Breast epithelium (tissue), 4 donors: ENCODE data around the gene ESYT2. TPM values are rescaled to one million over a fixed set of nuclear protein-coding genes. Genes with fewer than 3 reads are reported as not detected.

Experiments used
- DNase-seq, 2 donors: peaks; one replicate each; pipeline ENCODE4 v3.0.0-alpha.2; 2019; ENCODE audit warnings: low spot score in 2 of 2
- H3K27ac ChIP-seq, 2 donors: fragments of 200-600 bp; sonication (generic) in 1 of 2; one replicate each; pipeline ENCODE4 v1.5.1; 2016 to 2019; ENCODE audit warnings: mild to moderate bottlenecking in 1 of 2
- H3K27me3 ChIP-seq, 2 donors: fragments of 200-600 bp; sonication (generic) in 1 of 2; one replicate each; pipeline versions ENCODE4 v1.5.1 to v1.6.0; 2017 to 2019; ENCODE audit warnings: control low read depth in 1 of 2, mild to moderate bottlenecking in 1 of 2
- H3K36me3 ChIP-seq: fragments of 200-600 bp; one replicate; pipeline ENCODE4 v1.5.1; 2019
- H3K4me1 ChIP-seq, 2 donors: fragments of 200-600 bp; sonication (generic); one replicate each; pipeline ENCODE4 v1.5.1; 2016 to 2019; ENCODE audit warnings: control low read depth in 1 of 2
- H3K4me3 ChIP-seq, 3 donors: fragments of 200-600 bp; sonication (generic); 1 replicate in 2 of 3; 2 replicates in 1 of 3; pipeline ENCODE4 v1.5.1; 2016 to 2019; ENCODE audit warnings: mild to moderate bottlenecking in 3 of 3, moderate library complexity in 2 of 3
- H3K9me3 ChIP-seq, 2 donors: fragments of 200-600 bp; sonication (generic) in 1 of 2; one replicate each; pipeline ENCODE4 v1.5.1; 2016 to 2019; ENCODE audit warnings: control low read depth in 1 of 2
- POLR2A ChIP-seq: fragments of 450-650 bp; IDR thresholded peaks from one replicate; pipeline ENCODE4 v1.6.1; 2016; ENCODE audit warnings: antibody characterized with exemption, mild to moderate bottlenecking, moderate library complexity
- POLR2AphosphoS5 ChIP-seq, 3 donors: sonication (generic); formaldehyde crosslinking; IDR thresholded peaks; one replicate each; pipeline ENCODE4 v1.6.1; 2017; ENCODE audit warnings: antibody characterized with exemption in 3 of 3
- intact Hi-C: fragments of 100-400 bp; cut with DNase I; formaldehyde crosslinking; loops from one replicate; pipeline ENCODE4 v1.15.1; 2023; ENCODE audit warnings: low total_unique reads
- total RNA-seq, 3 donors: library from RNA; depleted of rRNA; stranded (reverse); fragments of >200 nt; gene quantifications; one replicate each; pipeline ENCODE4 v1.1.0, GENCODE V29; 2016
- TF ChIP-seq, protein P1 (sequence below), 3 donors: fragments of 450-650 bp; IDR thresholded peaks; one replicate each; pipeline ENCODE4 v1.5.1; 2016 to 2017; ENCODE audit warnings: antibody characterized with exemption in 3 of 3, mild to moderate bottlenecking in 3 of 3, moderate library complexity in 3 of 3

ESYT2 gene
- total RNA-seq, 3 donors from 2014 or later = 97.3 to 155 (median 115) TPM

DNA sequence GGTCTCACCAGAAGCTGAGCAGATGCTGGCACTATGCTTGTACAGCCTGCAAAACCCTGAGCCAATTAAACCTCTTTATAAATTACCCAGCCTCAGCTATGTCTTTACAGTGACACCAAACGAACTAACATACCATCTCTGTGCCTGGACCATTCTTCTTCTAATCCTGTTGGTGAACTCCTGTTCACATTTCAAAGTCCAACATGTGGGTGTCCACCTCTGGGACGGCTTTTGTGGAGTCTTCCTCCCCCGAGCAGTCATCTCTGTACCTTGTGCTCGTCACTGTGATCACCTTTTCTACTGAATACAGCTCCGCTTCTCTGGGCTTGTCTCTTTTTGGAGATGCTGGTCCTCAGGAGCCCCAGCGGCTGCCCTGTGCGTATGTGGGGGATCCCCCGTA lies 7.4 kb upstream of the ESYT2 start:
- intact Hi-C loops = no loop called here
- Histone ChIP-seq H3K27me3 (no peaks in the 10 kb centered on the region), H3K4me1 (no peaks in the 10 kb centered on the region), H3K4me3 (no peak overlapping the region), H3K36me3 (no peaks in the 10 kb centered on the region), H3K27ac (no peak overlapping the region), H3K9me3 (no peaks in the 10 kb centered on the region)
- DNase-seq = no peak
- no peak for TF ChIP-seq POLR2A
- no peak for TF ChIP-seq POLR2AphosphoS5 (IDR thresholded peaks at IDR 0.05)
- TF ChIP-seq, protein P1, sequence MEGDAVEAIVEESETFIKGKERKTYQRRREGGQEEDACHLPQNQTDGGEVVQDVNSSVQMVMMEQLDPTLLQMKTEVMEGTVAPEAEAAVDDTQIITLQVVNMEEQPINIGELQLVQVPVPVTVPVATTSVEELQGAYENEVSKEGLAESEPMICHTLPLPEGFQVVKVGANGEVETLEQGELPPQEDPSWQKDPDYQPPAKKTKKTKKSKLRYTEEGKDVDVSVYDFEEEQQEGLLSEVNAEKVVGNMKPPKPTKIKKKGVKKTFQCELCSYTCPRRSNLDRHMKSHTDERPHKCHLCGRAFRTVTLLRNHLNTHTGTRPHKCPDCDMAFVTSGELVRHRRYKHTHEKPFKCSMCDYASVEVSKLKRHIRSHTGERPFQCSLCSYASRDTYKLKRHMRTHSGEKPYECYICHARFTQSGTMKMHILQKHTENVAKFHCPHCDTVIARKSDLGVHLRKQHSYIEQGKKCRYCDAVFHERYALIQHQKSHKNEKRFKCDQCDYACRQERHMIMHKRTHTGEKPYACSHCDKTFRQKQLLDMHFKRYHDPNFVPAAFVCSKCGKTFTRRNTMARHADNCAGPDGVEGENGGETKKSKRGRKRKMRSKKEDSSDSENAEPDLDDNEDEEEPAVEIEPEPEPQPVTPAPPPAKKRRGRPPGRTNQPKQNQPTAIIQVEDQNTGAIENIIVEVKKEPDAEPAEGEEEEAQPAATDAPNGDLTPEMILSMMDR (IDR thresholded peaks at IDR 0.05) = no peak

DNA sequence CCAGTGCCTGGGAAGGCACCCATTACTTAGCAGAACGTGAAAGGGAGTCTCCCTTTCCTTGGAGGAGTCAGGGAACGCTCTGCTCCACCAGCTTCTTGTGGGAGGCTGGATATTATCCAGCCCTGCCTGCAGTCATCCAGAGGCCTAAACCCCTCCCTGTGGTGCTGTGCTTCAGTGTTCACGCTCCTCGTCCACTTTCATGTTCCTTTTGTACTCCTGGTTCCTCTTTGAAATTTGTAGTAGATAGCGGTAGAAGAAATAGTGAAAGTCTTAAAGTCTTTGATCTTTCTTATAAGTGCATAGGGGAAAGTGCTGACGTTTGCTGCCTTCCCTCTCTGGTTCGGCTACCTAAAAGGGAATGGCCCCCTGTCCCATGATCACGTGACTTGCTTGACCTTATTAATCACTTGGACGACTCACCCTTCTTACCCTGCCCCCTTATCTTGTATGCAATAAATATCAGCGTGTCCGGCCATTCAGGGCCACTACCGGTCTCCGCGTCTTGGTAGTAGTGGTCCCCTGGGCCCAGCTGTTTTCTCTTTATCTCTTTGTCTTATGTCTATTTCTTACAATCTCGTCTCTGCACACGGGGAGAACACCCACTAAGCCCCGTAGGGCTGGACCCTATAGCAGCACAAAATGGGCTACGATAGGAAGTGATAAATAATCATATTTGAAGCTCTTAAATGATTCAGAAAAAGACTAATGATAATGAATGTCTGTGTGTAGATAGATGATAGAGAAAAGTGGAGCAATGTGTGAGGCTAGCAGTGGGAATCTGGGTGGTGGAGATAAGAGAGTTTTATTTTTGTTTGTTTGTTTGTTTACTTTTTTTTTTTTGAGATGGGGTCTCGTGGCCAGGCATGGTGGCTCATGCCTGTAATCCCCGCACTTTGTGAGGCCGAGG lies 5.8 kb upstream of the ESYT2 start:
- intact Hi-C loops = no loop called here
- no peak overlapping the region for H3K27ac ChIP-seq
- H3K4me3 ChIP-seq = no peak overlapping the region

DNA sequence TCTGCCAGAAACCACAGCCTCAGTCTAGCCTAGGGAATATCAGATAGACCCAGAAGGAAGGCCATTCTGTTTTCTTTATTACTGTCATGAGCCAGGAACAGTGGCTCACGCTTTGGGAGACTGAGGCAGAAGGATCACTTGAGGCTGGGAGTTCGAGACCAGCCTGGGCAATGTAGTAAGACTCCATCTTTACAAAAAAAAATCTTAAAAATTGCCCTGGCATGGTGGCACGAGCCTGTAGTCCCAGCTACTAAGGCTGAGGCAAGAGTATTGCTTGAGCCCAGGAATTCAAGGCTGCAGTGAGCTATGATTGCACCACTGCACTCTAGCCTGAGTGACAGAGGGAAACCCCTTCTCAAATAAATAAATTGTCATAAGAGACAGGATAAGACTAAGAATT lies 3.7 kb upstream of the ESYT2 start:
- DNase-seq = no peak
- Histone ChIP-seq H3K27ac (no peak overlapping the region), H3K27me3 (no peaks in the 10 kb centered on the region), H3K36me3 (no peaks in the 10 kb centered on the region), H3K9me3 (no peaks in the 10 kb centered on the region), H3K4me3 (no peak overlapping the region), H3K4me1 (no peaks in the 10 kb centered on the region)
- TF ChIP-seq POLR2A (no peak), POLR2AphosphoS5 (IDR thresholded peaks at IDR 0.05) (no peak)
- TF ChIP-seq, protein P1 (IDR thresholded peaks at IDR 0.05) = no peak
- intact Hi-C loops = no loop called here

More for the DNA sequence above, 5.8 kb upstream of the ESYT2 start:
- Histone ChIP-seq H3K4me1 (no peaks in the 10 kb centered on the region), H3K27me3 (no peaks in the 10 kb centered on the region), H3K9me3 (no peaks in the 10 kb centered on the region), H3K36me3 (no peaks in the 10 kb centered on the region)
- TF ChIP-seq POLR2AphosphoS5 (IDR thresholded peaks at IDR 0.05) (no peak), POLR2A (no peak)
- TF ChIP-seq, protein P1 (IDR thresholded peaks at IDR 0.05) = no peak
- DNase-seq = no peak

DNA sequence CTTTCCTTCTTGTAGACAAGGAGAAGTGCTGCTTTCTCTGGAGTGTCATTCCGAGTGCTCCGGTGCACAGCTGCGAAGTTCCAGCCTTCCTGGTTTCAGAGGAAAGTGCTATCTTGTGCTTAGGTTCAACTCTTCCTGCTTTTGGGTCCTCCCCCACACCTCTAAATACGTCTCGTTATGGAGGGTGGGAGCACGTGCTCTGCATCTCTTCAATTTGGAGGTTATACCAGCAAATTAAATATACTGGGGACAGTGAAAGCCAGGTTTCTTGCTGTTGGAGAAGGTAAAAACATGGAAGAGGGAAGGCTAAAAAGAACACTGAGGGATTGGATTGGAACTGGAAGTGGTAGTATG lies 2.4 kb upstream of the ESYT2 start:
- Histone ChIP-seq H3K4me1 (no peaks in the 10 kb centered on the region), H3K27me3 (no peaks in the 10 kb centered on the region), H3K4me3 (no peak overlapping the region), H3K9me3 (no peaks in the 10 kb centered on the region), H3K36me3 (no peaks in the 10 kb centered on the region), H3K27ac (no peak overlapping the region)
- TF ChIP-seq, protein P1 (IDR thresholded peaks at IDR 0.05) = no peak
- TF ChIP-seq POLR2AphosphoS5 (IDR thresholded peaks at IDR 0.05) = no peak
- TF ChIP-seq POLR2A = no peak
- no peak for DNase-seq
- intact Hi-C loops = no loop called here

DNA sequence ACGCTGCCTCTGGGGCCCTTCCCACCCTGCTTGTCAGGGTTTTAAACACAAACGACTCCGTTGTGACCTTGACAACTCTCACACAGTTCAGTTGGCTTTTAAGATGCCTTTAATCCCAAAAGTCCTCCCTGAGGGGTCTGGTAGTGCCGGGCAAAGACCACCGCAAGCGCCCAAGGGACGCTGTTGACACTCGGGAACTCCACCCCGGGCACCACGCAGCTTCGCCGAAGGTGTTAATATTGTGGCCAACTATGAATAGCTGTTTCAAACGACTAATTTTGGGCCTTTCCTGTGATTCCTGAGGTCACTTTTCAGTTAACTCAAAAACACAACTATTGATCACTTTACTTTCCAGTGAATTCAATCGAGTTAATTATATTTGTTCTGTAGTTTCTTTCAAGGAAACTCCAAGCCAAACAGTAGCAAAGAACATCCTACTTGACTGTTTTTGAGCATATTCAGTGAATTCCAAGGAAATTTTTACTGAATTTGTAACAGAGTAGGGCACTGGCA lies 958 bp upstream of the ESYT2 start:
- Histone ChIP-seq H3K9me3 (no peaks in the 10 kb centered on the region), H3K36me3 (no peaks in the 10 kb centered on the region), H3K27ac (peak overlapping the region; percentile 99 to 100), H3K27me3 (no peaks in the 10 kb centered on the region), H3K4me3 (peak overlapping the region; percentile 91 to 97 (median 93)), H3K4me1 (no peaks in the 10 kb centered on the region)
- TF ChIP-seq POLR2AphosphoS5 (IDR thresholded peaks at IDR 0.05) = no peak
- no peak for TF ChIP-seq POLR2A
- TF ChIP-seq, protein P1 (IDR thresholded peaks at IDR 0.05) = no peak
- intact Hi-C loops = no loop called here
- DNase-seq = no peak
